HEK293 (cell line): Measurements from ENCODE around the gene PTPRCAP.

ENCODE experiments used
- BCL11A ChIP-seq: fragments of 450-650 bp; formaldehyde crosslinking; IDR thresholded peaks from 2 replicates; pipeline ENCODE4 v1.5.1; 2016; ENCODE audit warnings: low read depth, missing biosample characterization, missing genetic modification characterization
- ELK4 ChIP-seq: IDR thresholded peaks from 2 replicates; pipeline ENCODE4 v1.6.1; 2011; ENCODE audit warnings: mild to moderate bottlenecking, low read depth, low read length, borderline replicate concordance
- GLI4 ChIP-seq: fragments of 450-650 bp; formaldehyde crosslinking; IDR thresholded peaks from 2 replicates; pipeline ENCODE4 v1.5.1; 2016; ENCODE audit warnings: missing biosample characterization, missing genetic modification characterization
- GLIS2 ChIP-seq: fragments of 450-650 bp; formaldehyde crosslinking; IDR thresholded peaks from 2 replicates; pipeline ENCODE4 v1.5.1; 2016; ENCODE audit warnings: missing biosample characterization, missing genetic modification characterization
- IKZF3 ChIP-seq: fragments of 450-650 bp; IDR thresholded peaks from 2 replicates; pipeline ENCODE4 v1.5.0; 2018; ENCODE audit warnings: missing biosample characterization, mild to moderate bottlenecking, missing genetic modification characterization, moderate library complexity
- OVOL3 ChIP-seq: fragments of 450-650 bp; formaldehyde crosslinking; IDR thresholded peaks from 2 replicates; pipeline ENCODE4 v1.5.1; 2016; ENCODE audit warnings: missing biosample characterization, missing genetic modification characterization
- PBX3 ChIP-seq: sonication (generic); formaldehyde crosslinking; IDR thresholded peaks from 2 replicates; pipeline ENCODE4 v1.8.1; 2022; ENCODE audit warnings: mild to moderate bottlenecking, moderate library complexity, missing genetic modification reagents
- YY1 ChIP-seq: fragments of 450-650 bp; formaldehyde crosslinking; IDR thresholded peaks from 2 replicates; pipeline ENCODE4 v1.5.1; 2018; ENCODE audit warnings: missing biosample characterization, missing genetic modification characterization
- ZBTB11 ChIP-seq: fragments of 450-650 bp; formaldehyde crosslinking; conservative IDR thresholded peaks from 2 replicates; pipeline ENCODE4 v1.5.1; 2016; ENCODE audit warnings: low read depth, missing biosample characterization, missing genetic modification characterization
- ZBTB20 ChIP-seq: fragments of 450-650 bp; formaldehyde crosslinking; IDR thresholded peaks from 2 replicates; pipeline ENCODE4 v1.5.1; 2016; ENCODE audit warnings: missing biosample characterization, missing genetic modification characterization
- ZBTB26 ChIP-seq: fragments of 450-650 bp; formaldehyde crosslinking; optimal IDR thresholded peaks from 2 replicates; pipeline ENCODE3; 2016; ENCODE audit warnings: missing biosample characterization, mild to moderate bottlenecking, missing genetic modification characterization
- ZFHX2 ChIP-seq: fragments of 450-650 bp; formaldehyde crosslinking; conservative IDR thresholded peaks from 2 replicates; pipeline ENCODE4 v1.5.1; 2016; ENCODE audit warnings: missing biosample characterization, missing genetic modification characterization
- ZNF121 ChIP-seq: fragments of 450-650 bp; formaldehyde crosslinking; IDR thresholded peaks from 2 replicates; pipeline ENCODE4 v1.5.1; 2016; ENCODE audit warnings: missing biosample characterization, missing genetic modification characterization
- ZNF148 ChIP-seq: fragments of 450-650 bp; formaldehyde crosslinking; IDR thresholded peaks from 2 replicates; pipeline ENCODE4 v1.5.0; 2017; ENCODE audit warnings: missing biosample characterization, missing genetic modification characterization, borderline replicate concordance
- ZNF19 ChIP-seq: fragments of 450-650 bp; formaldehyde crosslinking; IDR thresholded peaks from 2 replicates; pipeline ENCODE4; 2016; ENCODE audit warnings: missing biosample characterization, missing genetic modification characterization, low read depth
- ZNF335 ChIP-seq: fragments of 450-650 bp; formaldehyde crosslinking; conservative IDR thresholded peaks from 2 replicates; pipeline ENCODE4 v1.5.1; 2016; ENCODE audit warnings: missing biosample characterization, missing genetic modification characterization
- ZNF423 ChIP-seq: fragments of 450-650 bp; formaldehyde crosslinking; IDR thresholded peaks from 2 replicates; pipeline ENCODE4 v1.5.1; 2016; ENCODE audit warnings: missing biosample characterization, missing genetic modification characterization
- ZNF449 ChIP-seq: fragments of 450-650 bp; formaldehyde crosslinking; IDR thresholded peaks from 2 replicates; pipeline ENCODE4 v1.5.1; 2017; ENCODE audit warnings: missing biosample characterization, mild to moderate bottlenecking, missing genetic modification characterization, moderate library complexity
- ZNF561 ChIP-seq: fragments of 450-650 bp; IDR thresholded peaks from 2 replicates; pipeline ENCODE4 v1.5.1; 2018; ENCODE audit warnings: missing biosample characterization, missing genetic modification characterization, borderline replicate concordance
- ZNF580 ChIP-seq: fragments of 450-650 bp; formaldehyde crosslinking; IDR thresholded peaks from 2 replicates; pipeline ENCODE4 v1.5.1; 2016; ENCODE audit warnings: missing biosample characterization, missing genetic modification characterization
- ZNF692 ChIP-seq: fragments of 450-650 bp; formaldehyde crosslinking; IDR thresholded peaks from 2 replicates; pipeline ENCODE4 v1.5.1; 2016; ENCODE audit warnings: missing biosample characterization, missing genetic modification characterization
- ZNF704 ChIP-seq: fragments of 450-650 bp; formaldehyde crosslinking; IDR thresholded peaks from 2 replicates; pipeline ENCODE4 v1.5.1; 2016; ENCODE audit warnings: missing biosample characterization, missing genetic modification characterization
- ZNF843 ChIP-seq: fragments of 450-650 bp; formaldehyde crosslinking; IDR thresholded peaks from 2 replicates; pipeline ENCODE4 v1.5.1; 2016; ENCODE audit warnings: missing biosample characterization, missing genetic modification characterization

Gene PTPRCAP

GRCh38 chr11:67401495-67402191 lies 35.8 kb downstream of the PTPRCAP start, which contains the start of gene PPP1CA (continued):
- TF ChIP-seq ZBTB11 (tag by site-specific recombination) = 0 out of 2 replicates have a peak, but pooled peaks have one; percentile 22
- no peak for TF ChIP-seq ZNF704
- no peak; the same call in 1 of the 2 replicates for TF ChIP-seq ZFHX2 (tag by site-specific recombination)
- no peak for TF ChIP-seq ZNF423 (tag by site-specific recombination)
- no peak for TF ChIP-seq PBX3 (CRISPR knock-in tag)
- TF ChIP-seq ZNF580 (tag by site-specific recombination) = no peak
- TF ChIP-seq ZNF692 (tag by site-specific recombination) = no peak
- TF ChIP-seq ZNF121 (tag by site-specific recombination) = no peak
- no peak for TF ChIP-seq BCL11A (tag by site-specific recombination)
- no peak for TF ChIP-seq ZNF843 (tag by site-specific recombination)
- peak; percentile 23; the same call in 1 of the 2 replicates for TF ChIP-seq YY1
- peak; percentile 10 for TF ChIP-seq ZBTB26
- peak; percentile 29; the same call in 1 of the 2 replicates for TF ChIP-seq ELK4
- TF ChIP-seq ZBTB20 (tag by site-specific recombination) = 0 out of 2 replicates have a peak, but pooled peaks have one; percentile 4
- no peak for TF ChIP-seq OVOL3 (tag by site-specific recombination)
- no peak for TF ChIP-seq GLI4 (tag by site-specific recombination)
- TF ChIP-seq ZNF148 = no peak
- TF ChIP-seq ZNF19 = no peak
- no peak for TF ChIP-seq IKZF3 (tag by site-specific recombination)
- TF ChIP-seq GLIS2 (tag by site-specific recombination) = no peak; the same call in 1 of the 2 replicates
- peak; percentile 94 for TF ChIP-seq ZNF449
- TF ChIP-seq ZNF561 (tag by site-specific recombination) = 0 out of 2 replicates have a peak, but pooled peaks have one; percentile 22
- TF ChIP-seq ZNF335 (tag by site-specific recombination) = peak; percentile 1; the same call in 1 of the 2 replicates
- TF ChIP-seq, all 188 proteins: peak for 12
